MM.1S (cell line): ENCODE results near the gene COL6A2.

Experiments used
- CTCF ChIP-seq: fragments of 300-600 bp; sonication (generic); IDR thresholded peaks from 2 replicates; pipeline ENCODE4 v1.5.1; 2016; ENCODE audit warnings: antibody characterized with exemption, low read length, mixed read lengths
- EZH2 ChIP-seq: fragments of 300-600 bp; sonication (generic); optimal IDR thresholded peaks from 2 replicates; pipeline ENCODE3; 2017; ENCODE audit warnings: low read depth, mild to moderate bottlenecking, antibody characterized with exemption, low read length, mixed read lengths
- EZH2phosphoT487 ChIP-seq: fragments of 300-600 bp; sonication (generic); IDR thresholded peaks from 2 replicates; pipeline ENCODE4 v1.6.1; 2018; ENCODE audit warnings: antibody characterized with exemption, low read length

- no peak for TF ChIP-seq CTCF
- TF ChIP-seq EZH2phosphoT487 = no peak
- no peak for TF ChIP-seq EZH2
Observed at GRCh38 chr21:46071082-46071481, 26.8 kb upstream of the COL6A2 start.
